Measurements from ENCODE around the gene DLG5. TPM values are rescaled to one million over a fixed set of nuclear protein-coding genes. Genes with fewer than 3 reads are reported as not detected.

Gene DLG5
- total RNA-seq, 1 donor from 2014 or later = 22.2 TPM

GRCh38 chr10:77850620-77851231 is 75.8 kb downstream of the DLG5 start:
- no peak overlapping the region for H3K9ac ChIP-seq
- no peak overlapping the region for H3K4me3 ChIP-seq
- H3K9me3 Mint-ChIP-seq = no peaks in the 10 kb centered on the region
- no peak overlapping the region for H3K27ac Mint-ChIP-seq
- peaks cover 6% of the 10 kb centered on the region for H3F3A ChIP-seq (ENCODE audit: low read depth)
- H3K4me2 ChIP-seq = no peak overlapping the region
- H3K36me3 ChIP-seq = no peaks in the 10 kb centered on the region
- H4K20me1 ChIP-seq (ENCODE audit: low read depth) = peaks cover 45% of the 10 kb centered on the region
- H3K36me3 Mint-ChIP-seq = peaks cover 29% of the 10 kb centered on the region
- H2AFZ ChIP-seq (replicated peaks) = no peak overlapping the region
- peaks cover 12% of the 10 kb centered on the region for H3K27me3 Mint-ChIP-seq (ENCODE audit: insufficient read depth, low read depth)
- DNase-seq (ENCODE audit: low spot score) = no peak
- H3K9me3 ChIP-seq (ENCODE audit: low read depth) = no peaks in the 10 kb centered on the region
- no peak for TF ChIP-seq EZH2 (IDR thresholded peaks at IDR 0.05)
- TF ChIP-seq, protein P1, sequence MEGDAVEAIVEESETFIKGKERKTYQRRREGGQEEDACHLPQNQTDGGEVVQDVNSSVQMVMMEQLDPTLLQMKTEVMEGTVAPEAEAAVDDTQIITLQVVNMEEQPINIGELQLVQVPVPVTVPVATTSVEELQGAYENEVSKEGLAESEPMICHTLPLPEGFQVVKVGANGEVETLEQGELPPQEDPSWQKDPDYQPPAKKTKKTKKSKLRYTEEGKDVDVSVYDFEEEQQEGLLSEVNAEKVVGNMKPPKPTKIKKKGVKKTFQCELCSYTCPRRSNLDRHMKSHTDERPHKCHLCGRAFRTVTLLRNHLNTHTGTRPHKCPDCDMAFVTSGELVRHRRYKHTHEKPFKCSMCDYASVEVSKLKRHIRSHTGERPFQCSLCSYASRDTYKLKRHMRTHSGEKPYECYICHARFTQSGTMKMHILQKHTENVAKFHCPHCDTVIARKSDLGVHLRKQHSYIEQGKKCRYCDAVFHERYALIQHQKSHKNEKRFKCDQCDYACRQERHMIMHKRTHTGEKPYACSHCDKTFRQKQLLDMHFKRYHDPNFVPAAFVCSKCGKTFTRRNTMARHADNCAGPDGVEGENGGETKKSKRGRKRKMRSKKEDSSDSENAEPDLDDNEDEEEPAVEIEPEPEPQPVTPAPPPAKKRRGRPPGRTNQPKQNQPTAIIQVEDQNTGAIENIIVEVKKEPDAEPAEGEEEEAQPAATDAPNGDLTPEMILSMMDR (IDR thresholded peaks at IDR 0.05) = no peak
- no peak for TF ChIP-seq EZH2phosphoT487 (IDR thresholded peaks at IDR 0.05)
- no peaks in the 10 kb centered on the region for H3K27me3 ChIP-seq
- H3K79me2 ChIP-seq (ENCODE audit: low read depth) = peaks cover 5% of the 10 kb centered on the region
- peaks cover 18% of the 10 kb centered on the region for H3K4me1 ChIP-seq
- H3K4me1 Mint-ChIP-seq = peaks cover 49% of the 10 kb centered on the region
- H3K4me3 Mint-ChIP-seq = no peak overlapping the region
- H3K27ac ChIP-seq = no peak overlapping the region

DNA sequence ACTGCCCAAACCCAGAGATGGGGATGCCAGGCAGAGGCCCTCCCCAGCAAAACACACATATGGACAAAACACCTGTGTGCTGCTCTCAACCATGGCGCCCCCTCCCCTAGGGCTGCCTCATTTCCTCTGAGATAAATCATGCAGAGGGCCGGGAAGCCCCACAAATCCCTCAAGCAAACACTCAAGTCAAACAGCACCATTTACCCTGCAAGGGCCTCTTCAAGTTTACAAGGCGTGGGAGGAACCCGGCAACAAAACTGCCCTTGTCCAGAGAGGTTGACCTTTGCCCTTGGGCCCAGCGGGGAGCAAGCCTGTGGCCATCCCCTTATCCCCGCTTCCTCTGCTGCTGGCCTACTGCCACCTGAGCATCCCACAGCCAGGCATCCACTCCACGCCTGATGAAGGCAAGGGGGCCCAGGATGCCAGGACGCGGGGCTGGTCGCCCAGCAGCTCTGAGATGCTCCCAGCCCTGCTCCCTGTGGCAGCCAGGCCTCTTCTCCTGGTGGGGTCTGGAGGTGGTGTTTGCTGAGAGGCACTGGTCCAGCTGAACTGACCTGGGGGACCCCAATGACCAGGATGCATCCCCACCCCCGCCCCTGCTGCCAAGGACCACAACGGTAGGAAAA is 77.4 kb downstream of the DLG5 start:
- peaks cover 5% of the 10 kb centered on the region for H3K79me2 ChIP-seq (ENCODE audit: low read depth)
- TF ChIP-seq, protein P1 (IDR thresholded peaks at IDR 0.05) = no peak
- TF ChIP-seq EZH2phosphoT487 (IDR thresholded peaks at IDR 0.05) (no peak), EZH2 (IDR thresholded peaks at IDR 0.05) (no peak)
- H3K27me3 Mint-ChIP-seq (ENCODE audit: insufficient read depth, low read depth) = peaks cover 12% of the 10 kb centered on the region
- peaks cover 57% of the 10 kb centered on the region for H3K4me1 Mint-ChIP-seq
- no peak overlapping the region for H3K9ac ChIP-seq
- no peak overlapping the region for H2AFZ ChIP-seq (replicated peaks)
- no peaks in the 10 kb centered on the region for H3K27me3 ChIP-seq
- no peaks in the 10 kb centered on the region for H3K9me3 Mint-ChIP-seq
- H3K4me3 ChIP-seq = no peak overlapping the region
- H3K4me2 ChIP-seq = peak overlapping the region; percentile 47
- H3K9me3 ChIP-seq (ENCODE audit: low read depth) = no peaks in the 10 kb centered on the region
- no peak overlapping the region for H3K4me3 Mint-ChIP-seq
- no peak overlapping the region for H3K27ac ChIP-seq
- H3K27ac Mint-ChIP-seq = peak overlapping the region; percentile 91
- no peaks in the 10 kb centered on the region for H3K36me3 ChIP-seq
- peaks cover 45% of the 10 kb centered on the region for H4K20me1 ChIP-seq (ENCODE audit: low read depth)
- peak; percentile 71 for DNase-seq (ENCODE audit: low spot score)
- peaks cover 31% of the 10 kb centered on the region for H3K36me3 Mint-ChIP-seq
- H3K4me1 ChIP-seq = peaks cover 18% of the 10 kb centered on the region
- peaks cover 6% of the 10 kb centered on the region for H3F3A ChIP-seq (ENCODE audit: low read depth)

GRCh38 chr10:77846718-77847311 is 79.7 kb downstream of the DLG5 start:
- no peak overlapping the region for H3K4me2 ChIP-seq
- H3K9me3 Mint-ChIP-seq = no peaks in the 10 kb centered on the region
- H3K27me3 Mint-ChIP-seq (ENCODE audit: insufficient read depth, low read depth) = peaks cover 7% of the 10 kb centered on the region
- no peak overlapping the region for H3K9ac ChIP-seq
- H3K4me1 ChIP-seq = peaks cover 18% of the 10 kb centered on the region
- H4K20me1 ChIP-seq (ENCODE audit: low read depth) = peaks cover 44% of the 10 kb centered on the region
- H3K27ac Mint-ChIP-seq = peak overlapping the region; percentile 85
- no peaks in the 10 kb centered on the region for H3K9me3 ChIP-seq (ENCODE audit: low read depth)
- H3K4me1 Mint-ChIP-seq = peaks cover 57% of the 10 kb centered on the region
- no peak for TF ChIP-seq EZH2 (IDR thresholded peaks at IDR 0.05)
- TF ChIP-seq, protein P1 (IDR thresholded peaks at IDR 0.05) = peak; percentile 98
- no peak for TF ChIP-seq EZH2phosphoT487 (IDR thresholded peaks at IDR 0.05)
- H3K36me3 ChIP-seq = no peaks in the 10 kb centered on the region
- no peak overlapping the region for H3K4me3 ChIP-seq
- peaks cover 5% of the 10 kb centered on the region for H3K79me2 ChIP-seq (ENCODE audit: low read depth)
- peaks cover 28% of the 10 kb centered on the region for H3K36me3 Mint-ChIP-seq
- peak overlapping the region; percentile 59 for H2AFZ ChIP-seq (replicated peaks)
- DNase-seq (ENCODE audit: low spot score) = peak; percentile 87
- H3F3A ChIP-seq (ENCODE audit: low read depth) = peaks cover 6% of the 10 kb centered on the region
- H3K27me3 ChIP-seq = no peaks in the 10 kb centered on the region
- H3K27ac ChIP-seq = no peak overlapping the region
- no peak overlapping the region for H3K4me3 Mint-ChIP-seq
